CD4-positive, alpha-beta T cell treated with Interleukin-12 subunit alpha and Interleukin-12 subunit beta, for 1 hour (primary cell): ENCODE data around the gene ZNF774.
"Not testable (repeated sequence)": the region's sequence is repeated elsewhere in the genome, so short reads cannot be mapped to it uniquely, and the experiment has no call there.

Experiments used
- DNase-seq: peaks from one replicate; pipeline ENCODE4 v3.0.0-alpha.2; 2020

The ZNF774 gene

DNA sequence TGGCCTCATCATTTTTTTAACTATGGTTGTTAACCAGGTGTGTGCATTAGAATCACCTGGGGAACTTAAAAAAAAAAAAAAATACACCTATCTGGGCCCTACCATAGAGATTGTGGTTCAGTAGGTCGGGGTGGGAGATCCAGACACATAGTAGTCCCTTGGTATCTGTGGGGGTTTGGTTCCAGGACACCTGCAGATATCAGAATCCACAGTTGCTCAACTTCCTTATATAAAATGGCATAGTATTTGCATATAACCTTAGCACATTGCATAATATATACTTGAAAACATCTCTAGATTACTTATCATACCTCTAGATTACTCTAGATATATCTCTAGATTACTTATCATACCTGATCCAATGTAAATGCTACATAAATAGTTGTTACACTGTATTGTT, 41.0 kb downstream of the ZNF774 start:
- DNase-seq: no peak

GRCh38 chr15:90394074-90394473, 42.0 kb downstream of the ZNF774 start:
- DNase-seq: no peak

DNA sequence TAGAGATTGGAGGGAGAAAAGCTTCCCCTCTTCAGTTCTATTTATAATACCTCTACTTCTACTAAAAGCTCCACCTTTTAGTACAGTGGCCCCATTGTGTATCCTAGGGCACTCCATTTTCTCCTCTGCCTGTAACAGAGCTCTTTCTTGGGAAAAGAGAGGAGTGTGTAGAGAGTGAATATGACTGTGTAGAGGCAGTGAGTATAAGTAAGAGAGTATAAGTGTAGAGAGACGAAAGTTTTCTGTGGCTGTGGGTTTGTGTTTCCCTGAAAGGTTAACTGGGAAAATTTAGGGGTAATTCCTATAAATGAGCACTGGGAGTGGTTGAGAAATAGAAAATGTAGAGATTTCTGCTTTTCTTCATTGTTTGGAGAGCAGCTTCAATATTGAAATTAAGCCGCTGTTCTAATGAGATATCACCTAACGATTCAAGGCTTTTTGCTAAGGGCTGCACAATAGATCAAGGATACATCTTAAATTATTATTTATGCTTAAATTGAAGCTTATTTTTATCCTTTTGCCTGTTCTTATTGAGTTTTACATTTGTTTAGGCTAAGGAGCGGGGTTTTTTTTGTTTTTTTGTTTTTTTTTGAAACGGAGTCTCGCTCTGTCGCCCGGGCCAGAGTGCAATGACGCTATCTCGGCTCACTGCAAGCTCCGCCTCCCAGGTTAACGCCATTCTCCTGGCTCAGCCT, 42.8 kb downstream of the ZNF774 start:
- DNase-seq: no peak

- no peak for DNase-seq
These were observed 44.2 kb downstream of the ZNF774 start for GRCh38 chr15:90396321-90396720.

GRCh38 chr15:90400005-90400758, 48.1 kb downstream of the ZNF774 start:
- no peak for DNase-seq

DNA sequence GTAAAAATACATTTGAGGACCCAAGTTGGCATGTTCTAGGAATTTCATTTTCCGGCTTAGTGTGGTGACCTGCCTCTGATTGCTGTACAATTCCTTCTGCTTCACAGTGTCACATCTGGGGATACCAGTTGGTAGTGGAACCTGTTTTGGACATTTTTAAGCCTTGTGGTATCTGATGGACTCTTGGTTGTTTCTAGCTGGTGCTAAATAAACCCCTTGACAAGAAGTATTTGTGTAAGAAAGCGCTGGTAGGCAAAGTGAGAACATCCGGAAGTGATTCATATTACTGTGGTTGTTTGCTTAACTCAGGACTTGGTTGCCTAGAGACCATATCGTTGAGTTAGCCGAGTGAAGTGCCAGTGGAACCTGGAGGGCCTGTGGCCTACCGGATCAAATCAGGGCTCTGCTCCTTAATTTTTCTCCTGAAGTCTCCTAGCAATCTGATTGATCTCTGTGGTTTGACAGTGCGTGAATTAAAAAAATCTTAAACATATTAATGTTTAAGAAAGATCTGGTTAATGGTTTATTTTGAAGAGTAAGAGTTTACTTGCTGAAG, 48.8 kb downstream of the ZNF774 start:
- peak; percentile 92 for DNase-seq

DNA sequence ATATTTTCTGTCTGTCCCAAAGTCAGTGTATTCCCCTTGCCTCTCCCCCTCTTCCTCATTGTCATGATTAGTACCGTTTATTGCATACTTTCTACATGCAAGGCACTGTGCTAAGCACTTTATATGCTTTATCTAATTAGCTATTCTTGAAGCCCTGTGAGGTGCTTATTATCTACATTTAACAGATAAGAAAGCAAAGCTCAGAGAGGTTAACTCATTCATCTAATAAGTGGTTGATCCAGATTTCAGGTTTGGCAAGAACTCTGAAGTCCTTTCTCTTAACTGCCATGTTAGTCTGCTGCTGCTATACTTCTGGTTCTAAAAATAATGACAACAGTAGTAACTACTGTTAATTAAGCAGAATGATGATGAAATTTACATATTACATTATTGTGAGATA, 49.4 kb downstream of the ZNF774 start:
- DNase-seq: no peak

GRCh38 chr15:90402223-90402622, 50.1 kb downstream of the ZNF774 start:
- DNase-seq: no peak

GRCh38 chr15:90402767-90403166, 50.7 kb downstream of the ZNF774 start:
- no peak for DNase-seq

DNA sequence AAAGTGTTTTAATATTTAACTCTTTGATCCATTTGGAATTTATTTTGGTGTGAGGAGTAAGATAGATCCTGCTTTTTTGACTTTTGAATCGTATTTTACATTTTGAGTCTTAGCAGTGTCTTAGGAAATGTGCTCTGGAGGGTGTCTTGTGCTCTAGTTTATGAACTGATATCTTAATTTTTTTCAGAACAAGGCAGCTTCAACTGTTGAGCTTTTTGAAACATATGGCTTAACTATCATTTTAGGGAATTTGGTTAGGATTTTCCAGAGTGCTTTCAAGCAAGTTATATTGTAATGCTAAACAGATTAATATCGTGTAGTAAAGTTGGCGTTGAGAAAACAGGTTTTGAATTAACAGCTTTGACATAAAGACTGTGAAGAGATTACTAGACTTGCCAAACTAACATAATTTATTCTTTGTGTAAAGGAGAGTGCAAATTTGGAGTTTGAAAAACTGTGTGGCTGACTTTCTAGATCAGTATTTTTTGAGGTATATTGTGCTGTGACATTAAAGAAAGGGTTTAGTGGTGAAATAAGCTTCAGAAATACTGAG, 53.0 kb downstream of the ZNF774 start:
- DNase-seq: no peak

GRCh38 chr15:90407336-90407735, 55.3 kb downstream of the ZNF774 start:
- no peak for DNase-seq

DNA sequence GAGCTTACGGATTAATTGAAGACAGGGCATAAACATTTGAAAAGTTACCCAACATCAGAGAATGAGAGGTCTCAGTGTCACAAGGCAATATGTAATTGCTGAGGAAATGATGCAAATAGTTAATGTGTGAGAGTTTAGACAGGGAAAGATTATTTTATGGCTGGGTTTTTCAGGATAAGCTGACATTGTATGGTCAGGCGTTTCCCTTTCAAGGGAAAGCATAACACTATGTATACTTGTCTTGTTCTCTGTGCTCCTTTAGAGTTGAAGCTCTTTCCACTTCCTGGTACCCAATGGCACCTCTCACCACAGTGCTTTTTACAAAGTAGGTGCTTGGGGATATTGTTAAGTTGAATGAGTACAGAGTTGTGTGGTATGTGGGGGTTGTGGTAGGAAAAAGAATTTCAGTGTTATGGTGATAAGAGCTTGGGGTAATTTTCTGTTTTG, 55.8 kb downstream of the ZNF774 start:
- DNase-seq: peak; percentile 65

DNA sequence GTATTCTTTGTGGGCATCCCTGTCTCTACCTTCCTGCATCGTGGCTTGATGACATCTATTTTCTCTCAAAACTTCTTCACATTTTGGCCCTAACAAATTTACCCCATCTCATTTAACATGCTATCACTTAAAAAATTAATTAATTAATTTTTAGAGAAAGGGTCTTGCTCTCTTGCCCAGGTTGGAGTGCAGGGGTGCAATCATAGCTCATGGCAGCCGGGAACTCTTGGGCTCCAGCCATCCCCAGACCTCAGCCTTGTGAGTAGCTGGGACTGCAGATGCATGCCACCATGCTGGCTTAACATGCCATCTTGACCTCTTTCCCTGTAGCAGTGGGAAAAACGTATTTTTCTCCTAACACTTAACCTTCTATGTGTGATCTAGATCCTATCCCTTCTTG, 56.6 kb downstream of the ZNF774 start:
- no peak for DNase-seq

GRCh38 chr15:90409587-90409986, 57.5 kb downstream of the ZNF774 start:
- not testable (repeated sequence) for DNase-seq

- not testable (repeated sequence) for DNase-seq
These were observed 58.2 kb downstream of the ZNF774 start for GRCh38 chr15:90410316-90410715.

DNA sequence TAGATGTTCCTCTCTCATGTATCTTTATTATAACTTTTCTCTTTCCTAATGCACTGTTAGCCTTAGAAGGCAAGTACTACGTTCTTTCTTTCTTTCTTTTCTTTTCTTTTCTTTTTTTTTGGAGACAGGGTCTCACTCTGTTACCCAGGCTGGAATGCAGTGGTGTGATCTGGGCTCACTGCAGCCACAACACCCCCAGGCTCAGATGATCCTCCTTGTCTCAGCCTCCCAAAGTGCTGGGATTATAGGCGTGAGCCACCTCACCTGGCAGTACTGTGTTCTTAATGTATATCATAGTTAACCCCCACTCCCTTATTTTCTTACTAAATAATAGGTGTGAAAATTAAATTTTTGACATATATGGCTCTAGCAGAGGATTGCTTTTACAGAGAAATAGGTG, 59.1 kb downstream of the ZNF774 start:
- DNase-seq: no peak
